Measurements from ENCODE around the gene DENND1C. TPM values are rescaled to one million over a fixed set of nuclear protein-coding genes. Genes with fewer than 3 reads are reported as not detected.
A peak's percentile ranks its signal among the peaks of the same experiment; 100 is the strongest.

DENND1C gene
- total RNA-seq, 2 experiments from 2014 or later: 111 to 118 TPM

DNA sequence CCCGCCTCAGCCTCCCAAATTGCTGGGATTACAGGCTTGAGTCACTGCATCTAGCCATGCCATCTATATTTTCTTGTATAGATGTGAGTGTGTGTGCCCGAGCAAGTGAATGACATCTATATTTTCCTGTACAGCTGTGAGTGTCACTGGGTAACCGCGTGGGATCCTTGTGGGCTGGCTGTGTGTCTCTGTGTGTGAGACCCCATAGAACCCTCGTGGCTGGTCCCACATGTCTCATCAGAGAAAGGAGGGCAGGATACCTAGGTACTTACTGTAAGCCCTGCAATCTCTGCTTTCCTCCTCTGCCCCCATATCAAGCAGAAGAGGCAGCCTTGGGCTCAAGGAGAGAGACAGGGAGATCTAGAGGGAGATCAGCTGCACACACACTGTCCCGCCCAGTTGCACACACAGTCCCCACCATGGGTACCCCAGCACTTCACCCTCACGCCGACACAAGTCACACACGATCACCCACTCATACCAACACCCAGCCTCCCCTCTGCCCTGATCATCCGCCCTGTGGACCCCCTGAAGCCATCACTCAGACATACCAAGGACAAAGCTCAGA is 655 bp downstream of the DENND1C start:
- Mint-ChIP-seq H3K4me1 (ENCODE audit: low read depth) (peaks cover 51% of the 10 kb centered on the region), H3K36me3 (ENCODE audit: low read depth) (peaks cover 27% of the 10 kb centered on the region), H3K4me3 (peak overlapping the region; percentile 89), H3K27ac (peak overlapping the region; percentile 98), H3K9me3 (no peaks in the 10 kb centered on the region), H3K27me3 (no peaks in the 10 kb centered on the region)
- TF ChIP-seq, protein P1, sequence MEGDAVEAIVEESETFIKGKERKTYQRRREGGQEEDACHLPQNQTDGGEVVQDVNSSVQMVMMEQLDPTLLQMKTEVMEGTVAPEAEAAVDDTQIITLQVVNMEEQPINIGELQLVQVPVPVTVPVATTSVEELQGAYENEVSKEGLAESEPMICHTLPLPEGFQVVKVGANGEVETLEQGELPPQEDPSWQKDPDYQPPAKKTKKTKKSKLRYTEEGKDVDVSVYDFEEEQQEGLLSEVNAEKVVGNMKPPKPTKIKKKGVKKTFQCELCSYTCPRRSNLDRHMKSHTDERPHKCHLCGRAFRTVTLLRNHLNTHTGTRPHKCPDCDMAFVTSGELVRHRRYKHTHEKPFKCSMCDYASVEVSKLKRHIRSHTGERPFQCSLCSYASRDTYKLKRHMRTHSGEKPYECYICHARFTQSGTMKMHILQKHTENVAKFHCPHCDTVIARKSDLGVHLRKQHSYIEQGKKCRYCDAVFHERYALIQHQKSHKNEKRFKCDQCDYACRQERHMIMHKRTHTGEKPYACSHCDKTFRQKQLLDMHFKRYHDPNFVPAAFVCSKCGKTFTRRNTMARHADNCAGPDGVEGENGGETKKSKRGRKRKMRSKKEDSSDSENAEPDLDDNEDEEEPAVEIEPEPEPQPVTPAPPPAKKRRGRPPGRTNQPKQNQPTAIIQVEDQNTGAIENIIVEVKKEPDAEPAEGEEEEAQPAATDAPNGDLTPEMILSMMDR (IDR thresholded peaks at IDR 0.05): no peak
- Histone ChIP-seq H3K36me3 (ENCODE audit: insufficient read depth, low read length) (peaks cover 31% of the 10 kb centered on the region), H3K4me3 (ENCODE audit: low read length) (peak overlapping the region; percentile 90), H3K27me3 (ENCODE audit: control insufficient read depth in 1 of 2, insufficient read depth in 2 of 2, low read length in 2 of 2) (no peaks in the 10 kb centered on the region), H3K27ac (ENCODE audit: low read depth in 1 of 2, low read length in 2 of 2) (peak overlapping the region; percentile 87 to 93), H3K4me1 (ENCODE audit: insufficient read depth, low read length) (peaks cover 53% of the 10 kb centered on the region), H3K9me3 (ENCODE audit: control insufficient read depth in 1 of 2, insufficient read depth in 1 of 2, low read length in 2 of 2) (peaks cover 0 to 11% of the 10 kb centered on the region in 2 experiments)
- CTCF ChIA-PET: interaction anchor here (1.3 to 2.3 kb wide), 2 partner anchors 36 to 383 kb away, joined by 3 to 5 read pairs; no protein-coding TSS in a partner anchor
- ATAC-seq (ENCODE audit: poor library complexity): peak; percentile 19
- POLR2A ChIA-PET: interaction anchor here (0.8 to 2.0 kb wide), 18 partner anchors 9 to 1149 kb away, joined by 3 to 22 read pairs (median 6); partner anchors contain the start of genes ALKBH7, CLPP, CRB3 and KHSRP
- DNase-seq: peak in 2 of 14 experiments; percentile 27 to 33
- intact Hi-C loops (cut with DNase I, micrococcal nuclease): loop anchor here (1.0 to 2.0 kb wide), 2 partner anchors 20 to 21 kb away; no protein-coding TSS in a partner anchor

DNA sequence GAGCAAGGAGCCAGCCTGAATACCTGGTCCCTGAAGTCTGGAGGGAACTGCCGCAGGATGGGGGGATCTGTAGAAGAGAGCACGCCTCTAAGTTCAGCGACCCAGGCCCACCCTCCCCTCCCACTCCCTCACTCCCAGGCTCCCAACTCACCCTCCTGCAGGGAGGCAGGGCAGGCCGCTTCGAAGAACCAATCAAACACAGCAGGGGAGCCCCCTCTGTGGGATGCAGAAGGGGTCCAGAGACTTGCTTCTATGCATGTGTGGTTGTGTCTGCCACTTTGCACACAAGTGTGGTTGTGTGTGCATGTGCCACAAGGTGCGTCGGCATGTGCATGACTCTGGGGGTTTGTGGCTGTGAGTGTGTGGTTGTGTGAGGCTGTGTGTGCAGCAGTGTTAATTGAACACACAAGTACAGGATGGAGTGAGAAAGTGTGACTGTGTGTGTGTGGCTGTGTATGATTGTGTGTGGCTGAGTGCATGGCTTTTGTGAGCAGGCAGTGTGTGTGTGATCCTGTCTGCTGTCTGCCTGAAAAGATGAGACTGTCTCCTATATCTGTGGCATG is 1.7 kb downstream of the DENND1C start:
- Histone ChIP-seq H3K9me3 (ENCODE audit: control insufficient read depth in 1 of 2, insufficient read depth in 1 of 2, low read length in 2 of 2) (peaks cover 0 to 11% of the 10 kb centered on the region in 2 experiments), H3K36me3 (ENCODE audit: insufficient read depth, low read length) (peaks cover 41% of the 10 kb centered on the region), H3K27ac (ENCODE audit: low read depth in 1 of 2, low read length in 2 of 2) (no peak overlapping the region), H3K4me1 (ENCODE audit: insufficient read depth, low read length) (peaks cover 53% of the 10 kb centered on the region), H3K4me3 (ENCODE audit: low read length) (peak overlapping the region; percentile 16), H3K27me3 (ENCODE audit: control insufficient read depth in 1 of 2, insufficient read depth in 2 of 2, low read length in 2 of 2) (no peaks in the 10 kb centered on the region)
- peak overlapping the region; percentile 98 for H3K27ac Mint-ChIP-seq
- POLR2A ChIA-PET: interaction anchor here (1.6 to 1.8 kb wide), 2 partner anchors 12 to 55 kb away, joined by 6 to 22 read pairs; partner anchors contain the start of gene KHSRP
- CTCF ChIA-PET: interaction anchor here (2.3 kb wide), 1 partner anchor 37 kb away, joined by 5 read pairs; no protein-coding TSS in a partner anchor
- intact Hi-C loops (cut with DNase I, micrococcal nuclease): loop anchor here (2.0 kb wide), 2 partner anchors 19 to 21 kb away; no protein-coding TSS in a partner anchor
- TF ChIP-seq, protein P1 (IDR thresholded peaks at IDR 0.05): no peak
- H3K9me3 Mint-ChIP-seq: no peaks in the 10 kb centered on the region
- no peaks in the 10 kb centered on the region for H3K27me3 Mint-ChIP-seq
- peak overlapping the region; percentile 89 for H3K4me3 Mint-ChIP-seq
- H3K4me1 Mint-ChIP-seq (ENCODE audit: low read depth): peaks cover 51% of the 10 kb centered on the region
- no peak for DNase-seq
- peaks cover 28% of the 10 kb centered on the region for H3K36me3 Mint-ChIP-seq (ENCODE audit: low read depth)
- no peak for ATAC-seq (ENCODE audit: poor library complexity)

DNA sequence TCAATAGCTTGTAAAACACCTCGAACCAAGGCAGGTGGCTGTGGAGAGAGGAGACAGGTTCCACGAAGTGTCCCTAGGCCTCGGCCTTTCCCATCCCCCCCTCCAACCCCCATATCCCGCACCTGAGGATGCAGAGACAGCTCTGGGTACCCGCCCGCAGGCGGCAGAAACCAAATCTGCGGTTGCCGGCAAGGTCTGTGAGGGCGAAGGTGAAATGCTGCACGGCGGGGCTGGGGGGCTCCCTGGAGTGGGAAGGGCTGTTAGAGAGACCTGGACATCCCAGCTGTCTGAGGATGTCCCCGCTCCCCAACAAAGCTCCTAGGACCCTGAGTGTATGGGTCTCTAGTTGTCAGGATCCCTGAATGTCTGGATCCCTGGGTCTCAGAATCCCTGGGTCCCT is 2.8 kb downstream of the DENND1C start:
- Histone ChIP-seq H3K27ac (ENCODE audit: low read depth in 1 of 2, low read length in 2 of 2) (peak overlapping the region; percentile 26 to 68), H3K4me3 (ENCODE audit: low read length) (no peak overlapping the region), H3K36me3 (ENCODE audit: insufficient read depth, low read length) (peaks cover 49% of the 10 kb centered on the region), H3K27me3 (ENCODE audit: control insufficient read depth in 1 of 2, insufficient read depth in 2 of 2, low read length in 2 of 2) (no peaks in the 10 kb centered on the region), H3K9me3 (ENCODE audit: control insufficient read depth in 1 of 2, insufficient read depth in 1 of 2, low read length in 2 of 2) (peaks cover 0 to 11% of the 10 kb centered on the region in 2 experiments), H3K4me1 (ENCODE audit: insufficient read depth, low read length) (peaks cover 53% of the 10 kb centered on the region)
- no peak for ATAC-seq (ENCODE audit: poor library complexity)
- TF ChIP-seq, protein P1 (IDR thresholded peaks at IDR 0.05): no peak
- ChIA-PET CTCF (no interaction called here), POLR2A (no interaction called here)
- Mint-ChIP-seq H3K4me3 (no peak overlapping the region), H3K27me3 (no peaks in the 10 kb centered on the region), H3K36me3 (ENCODE audit: low read depth) (peaks cover 35% of the 10 kb centered on the region), H3K4me1 (ENCODE audit: low read depth) (peaks cover 51% of the 10 kb centered on the region), H3K9me3 (no peaks in the 10 kb centered on the region), H3K27ac (peak overlapping the region; percentile 98)
- DNase-seq: no peak
- intact Hi-C loops (cut with DNase I, micrococcal nuclease): loop anchor here in 1 of 2 experiments (2.0 kb wide), 1 partner anchor 22 kb away; no protein-coding TSS in a partner anchor

Data from CD4-positive, alpha-beta T cell (primary cell).